Measurements from ENCODE around the gene SLC25A27. TPM values are rescaled to one million over a fixed set of nuclear protein-coding genes. Genes with fewer than 3 reads are reported as not detected.

Gene SLC25A27
- total RNA-seq, 4 donors from 2014 or later = 13.3 to 26.2 (median 21.3) TPM

DNA sequence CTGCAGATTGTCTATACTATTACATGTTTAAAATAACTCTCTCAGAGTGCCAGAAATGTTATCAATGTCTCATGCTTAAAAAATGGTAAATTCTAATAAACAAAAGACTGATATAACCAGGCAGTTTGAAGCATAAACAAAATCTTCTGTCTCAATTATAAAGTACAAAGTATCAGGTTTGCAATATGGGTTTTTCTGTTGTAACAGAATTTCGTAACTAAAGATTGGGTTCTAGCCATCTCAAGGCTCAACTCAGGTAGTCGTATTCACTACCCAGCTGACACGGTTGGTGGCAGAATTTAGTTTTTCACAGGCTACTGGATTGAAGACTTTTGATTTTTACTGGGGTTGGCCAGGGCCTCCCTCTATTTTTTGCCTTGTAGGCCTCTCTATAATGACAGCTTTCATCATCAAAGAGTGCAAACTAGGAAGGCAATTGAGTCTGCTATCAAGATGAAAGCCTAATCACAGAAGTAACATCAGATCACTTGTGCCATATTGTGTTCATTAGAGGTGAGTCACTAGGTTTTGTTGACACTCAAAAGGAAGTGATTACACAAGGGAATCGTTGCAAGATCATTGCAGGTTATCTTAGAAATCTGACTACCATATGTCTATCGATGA lies 3.8 kb upstream of the SLC25A27 start:
- 79% methylated on average over 5 of the region's 5 CpGs for WGBS
- intact Hi-C loops (cut with DNase I) = no loop called here
- Histone ChIP-seq H3K4me3 (no peak overlapping the region), H3K9me3 (no peaks in the 10 kb centered on the region), H3K4me1 (peaks cover 5 to 27% (median 19%) of the 10 kb centered on the region in 4 donors), H3K27me3 (no peaks in the 10 kb centered on the region), H3K36me3 (no peaks in the 10 kb centered on the region), H3K27ac (replicated peaks in 1 of 4) (no peak overlapping the region)
- TF ChIP-seq CTCF (IDR thresholded peaks at IDR 0.05) (no peak), POLR2AphosphoS5 (IDR thresholded peaks at IDR 0.05) (no peak), EP300 (IDR thresholded peaks at IDR 0.05) (no peak), POLR2A (IDR thresholded peaks at IDR 0.05; ENCODE audit: low read depth) (no peak)
- DNase-seq (ENCODE audit: extremely low spot score) = no peak

DNA sequence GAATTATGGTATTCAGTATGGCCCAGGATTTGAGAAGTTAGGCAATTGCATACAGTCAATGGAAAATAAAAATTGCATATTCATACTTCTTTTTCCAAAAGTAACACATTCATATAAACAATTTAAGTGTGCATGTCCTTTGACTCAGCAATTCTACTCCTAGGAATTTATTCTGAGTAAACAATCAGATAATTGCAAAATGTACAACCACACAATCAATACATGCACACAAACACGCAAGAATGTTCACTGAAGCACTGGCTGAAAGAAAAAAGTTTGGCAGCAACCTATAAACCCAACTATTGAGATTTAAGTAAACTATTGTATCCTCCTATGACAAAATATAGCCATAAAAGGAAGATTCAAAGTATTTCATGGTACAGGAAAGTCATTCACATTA lies 1.8 kb upstream of the SLC25A27 start:
- H3K4me1 ChIP-seq = peaks cover 10 to 39% (median 28%) of the 10 kb centered on the region in 4 donors
- H3K27me3 ChIP-seq = no peaks in the 10 kb centered on the region
- WGBS = 65% methylated on average over 1 of the region's 1 CpG
- H3K27ac ChIP-seq (replicated peaks in 1 of 4) = peak overlapping the region in 1 of 4 donors; percentile 94
- intact Hi-C loops (cut with DNase I) = no loop called here
- H3K9me3 ChIP-seq = no peaks in the 10 kb centered on the region
- peak overlapping the region; percentile 80 to 97 (median 90) for H3K4me3 ChIP-seq
- no peak for TF ChIP-seq POLR2AphosphoS5 (IDR thresholded peaks at IDR 0.05)
- TF ChIP-seq POLR2A (IDR thresholded peaks at IDR 0.05; ENCODE audit: low read depth) = no peak
- no peak for TF ChIP-seq CTCF (IDR thresholded peaks at IDR 0.05)
- TF ChIP-seq EP300 (IDR thresholded peaks at IDR 0.05) = no peak
- H3K36me3 ChIP-seq = no peaks in the 10 kb centered on the region
- DNase-seq (ENCODE audit: extremely low spot score) = no peak

DNA sequence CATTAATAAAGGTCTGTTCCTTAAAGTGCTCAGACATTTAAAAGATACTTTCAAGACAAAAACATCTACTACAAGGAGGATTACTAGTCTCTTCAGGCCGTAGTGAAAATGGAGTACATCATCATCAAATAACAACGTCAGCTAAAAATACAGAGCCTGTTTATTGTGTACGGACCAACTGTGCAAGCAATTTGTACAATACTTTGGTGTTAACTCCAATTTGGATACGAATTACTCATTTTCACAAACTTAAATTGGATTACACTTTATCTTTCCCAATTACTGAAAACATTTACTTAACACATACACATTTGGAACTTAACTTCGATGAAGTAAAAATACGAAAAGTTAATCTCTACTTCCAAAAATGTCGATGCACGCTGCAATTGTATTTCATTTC lies 959 bp upstream of the SLC25A27 start:
- H3K36me3 ChIP-seq = peaks cover 0 to 8% (median 2%) of the 10 kb centered on the region in 4 donors
- no peak for TF ChIP-seq CTCF (IDR thresholded peaks at IDR 0.05)
- no peak for TF ChIP-seq EP300 (IDR thresholded peaks at IDR 0.05)
- TF ChIP-seq POLR2A (IDR thresholded peaks at IDR 0.05; ENCODE audit: low read depth) = no peak
- TF ChIP-seq POLR2AphosphoS5 (IDR thresholded peaks at IDR 0.05) = no peak
- H3K27me3 ChIP-seq = no peaks in the 10 kb centered on the region
- peak overlapping the region; percentile 90 to 94 (median 94) for H3K27ac ChIP-seq (replicated peaks in 1 of 4)
- DNase-seq (ENCODE audit: extremely low spot score) = no peak
- H3K4me1 ChIP-seq = peaks cover 10 to 39% (median 28%) of the 10 kb centered on the region in 4 donors
- H3K9me3 ChIP-seq = no peaks in the 10 kb centered on the region
- intact Hi-C loops (cut with DNase I) = no loop called here
- peak overlapping the region; percentile 80 to 97 (median 90) for H3K4me3 ChIP-seq
- WGBS = 19% methylated on average over 8 of the region's 8 CpGs

DNA sequence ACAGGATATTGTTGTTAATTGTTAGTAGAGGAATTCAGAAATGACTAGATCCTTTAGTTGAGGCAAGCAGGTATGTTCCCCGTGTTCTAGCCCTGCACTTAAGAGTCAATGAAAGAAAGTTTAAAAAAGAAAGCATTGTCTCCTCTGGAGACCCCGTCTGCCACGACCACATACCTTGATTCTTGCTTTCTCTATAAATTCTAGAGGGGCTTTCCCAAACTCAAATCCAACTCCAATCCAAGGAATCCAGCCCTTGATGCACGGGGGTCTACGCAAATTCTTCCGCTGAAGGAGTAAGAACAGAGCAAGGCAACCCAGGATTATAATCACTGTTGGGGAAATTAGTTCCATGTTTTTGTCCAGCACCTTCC lies 558 bp upstream of the SLC25A27 start:
- WGBS = under 1% methylated on average over 6 of the region's 6 CpGs
- Histone ChIP-seq H3K9me3 (no peaks in the 10 kb centered on the region), H3K27me3 (no peaks in the 10 kb centered on the region), H3K4me3 (peak overlapping the region; percentile 80 to 97 (median 90)), H3K36me3 (peaks cover 0 to 11% (median 4%) of the 10 kb centered on the region in 4 donors), H3K27ac (replicated peaks in 1 of 4) (peak overlapping the region; percentile 90 to 94 (median 94)), H3K4me1 (peaks cover 10 to 39% (median 28%) of the 10 kb centered on the region in 4 donors)
- intact Hi-C loops (cut with DNase I) = no loop called here
- no peak for DNase-seq (ENCODE audit: extremely low spot score)
- TF ChIP-seq POLR2A (IDR thresholded peaks at IDR 0.05; ENCODE audit: low read depth) (no peak), POLR2AphosphoS5 (IDR thresholded peaks at IDR 0.05) (no peak), EP300 (IDR thresholded peaks at IDR 0.05) (no peak), CTCF (IDR thresholded peaks at IDR 0.05) (no peak)
